HG02571 (cell line): ENCODE data around the gene ZNF266.

Source experiments
- ATAC-seq: cut with Tn5 transposase; IDR thresholded peaks from one replicate; pipeline ENCODE4 v1.9.1; 2021; ENCODE audit warnings: mild to moderate bottlenecking, moderate library complexity; ENCODE audit not compliant: unreplicated experiment

The ZNF266 gene

DNA sequence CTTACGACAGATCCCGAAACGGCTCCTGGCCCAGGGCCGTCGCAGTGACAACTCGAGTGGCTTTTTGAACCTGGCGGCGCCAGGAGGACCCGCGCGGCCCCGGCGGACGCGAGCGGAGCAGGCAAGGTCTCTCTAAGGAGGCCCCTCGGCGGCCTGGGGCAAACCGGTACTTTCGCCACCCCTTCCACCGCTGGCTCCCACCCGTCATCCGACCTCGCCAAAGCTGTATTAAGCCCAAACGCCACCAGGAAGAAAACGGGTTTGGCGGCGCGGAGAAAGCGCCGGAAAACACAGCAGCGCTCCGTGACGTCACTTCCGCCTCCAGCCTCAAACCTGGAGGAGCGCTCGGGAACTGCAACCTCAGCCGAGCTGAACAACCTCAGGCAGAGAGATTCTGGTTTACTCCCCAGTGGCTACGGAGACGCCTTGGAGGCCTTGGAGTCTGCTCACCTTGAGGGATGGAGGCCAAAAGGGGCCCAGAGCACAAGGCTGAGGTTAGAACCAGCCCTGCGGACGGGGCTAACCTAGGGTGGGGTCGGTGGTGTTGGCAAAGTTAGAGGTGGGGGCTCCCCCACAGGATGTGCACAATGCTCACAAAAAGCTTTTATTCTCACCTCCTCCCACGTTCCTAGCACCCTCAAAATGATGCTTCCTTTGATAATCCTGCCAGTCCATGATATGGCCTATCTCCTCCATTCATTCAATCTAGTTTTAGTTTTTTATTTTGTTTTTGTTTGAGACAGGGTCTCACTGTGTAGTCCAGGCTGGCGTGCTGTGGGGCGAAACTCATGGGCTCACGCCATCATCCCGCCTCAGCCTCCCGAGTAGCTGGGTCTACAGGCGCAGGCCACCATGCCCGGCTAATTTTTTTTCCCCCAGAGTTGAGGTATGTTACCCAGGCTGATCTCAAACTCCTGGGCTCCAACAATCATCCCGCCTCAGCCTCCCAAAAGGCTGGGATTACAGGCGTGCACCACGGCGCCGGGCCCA, at the start of gene ZNF266:
Gene ZNF266 (minus strand): TSS at position 295 of the 990 bp plus-strand sequence. CDS start 15,484 bp downstream, outside the sequence.
- peak; percentile 81 for ATAC-seq

DNA sequence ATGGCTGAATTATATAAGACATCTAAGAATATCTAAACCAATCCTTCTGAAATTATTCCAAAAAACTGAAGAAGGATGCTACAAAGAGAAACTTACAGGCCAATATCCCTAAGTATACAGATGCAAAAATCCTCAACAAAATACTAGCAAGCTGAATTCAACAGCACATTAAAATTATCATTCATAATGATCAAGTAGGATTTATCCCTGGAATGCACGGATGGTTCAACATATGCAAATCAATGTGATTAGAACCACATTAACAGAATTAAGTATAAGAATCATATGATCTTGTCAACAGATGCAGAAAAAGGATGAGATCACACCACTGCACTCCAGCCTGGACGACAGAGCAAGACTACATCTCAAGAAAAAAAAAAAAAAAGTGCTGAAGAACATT, 49.8 kb upstream of the ZNF266 start:
- ATAC-seq: no peak

DNA sequence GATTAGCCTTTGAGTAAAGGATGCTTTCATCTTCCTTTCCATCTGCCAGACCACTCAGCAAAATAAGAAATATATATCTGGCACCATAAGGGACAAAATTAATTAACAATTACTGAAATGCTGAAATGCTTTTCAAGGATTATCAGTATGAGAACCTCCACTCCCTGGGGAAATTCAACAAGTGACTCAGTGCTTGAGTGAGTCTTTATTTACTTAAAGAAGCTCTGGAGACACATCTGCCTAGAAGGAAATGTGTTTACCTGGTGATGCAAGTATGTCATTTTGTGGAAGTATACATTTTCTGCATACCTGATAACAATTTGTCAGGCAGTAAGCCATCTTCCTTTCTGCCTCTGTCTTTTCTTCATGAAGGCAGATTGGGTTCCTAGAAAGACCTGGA, 39.6 kb upstream of the ZNF266 start:
- no peak for ATAC-seq

DNA sequence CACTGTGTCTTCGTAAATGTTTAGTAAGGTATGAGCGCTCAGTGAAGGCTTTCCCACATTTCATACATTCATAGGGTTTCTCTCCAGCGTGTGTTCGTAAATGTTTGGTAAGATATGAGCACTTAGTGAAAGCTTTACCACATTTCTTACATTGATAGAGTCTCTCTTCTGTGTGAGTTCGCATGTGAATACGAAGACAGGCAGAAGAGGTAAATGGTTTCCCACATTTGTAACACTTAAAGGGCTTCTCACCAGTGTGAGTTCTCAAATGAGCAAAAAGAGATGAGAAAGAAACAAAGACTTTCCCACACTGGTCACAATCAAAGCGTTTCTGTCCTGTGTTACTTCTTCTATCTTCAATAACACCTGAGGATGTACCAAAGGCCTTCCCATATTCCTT, 31.8 kb upstream of the ZNF266 start:
- ATAC-seq: no peak

GRCh38 chr19:9461938-9462337, 26.6 kb upstream of the ZNF266 start:
- ATAC-seq: no peak

- ATAC-seq: no peak
Observed at GRCh38 chr19:9456018-9456689, 20.8 kb upstream of the ZNF266 start.

DNA sequence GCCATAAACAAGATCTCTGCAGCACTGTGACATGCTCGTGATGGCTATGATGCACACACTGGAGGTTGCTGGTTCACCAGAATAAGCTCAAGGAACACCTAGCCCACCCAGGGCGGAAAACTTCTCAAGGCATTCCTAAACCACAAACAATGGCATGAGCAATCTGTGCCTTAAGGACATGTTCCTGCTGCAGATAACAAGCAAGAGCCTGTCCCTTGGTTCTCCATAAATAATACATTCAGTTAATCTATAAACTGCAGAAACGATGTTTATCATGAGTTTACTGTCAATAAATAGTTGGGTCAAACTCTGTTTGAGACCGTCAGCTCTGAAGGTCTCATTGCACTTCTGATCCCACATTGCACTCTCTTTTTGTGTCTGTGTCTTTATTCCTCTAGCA, 18.6 kb upstream of the ZNF266 start:
- ATAC-seq: no peak

GRCh38 chr19:9445037-9445436, 9.7 kb upstream of the ZNF266 start:
- no peak for ATAC-seq

GRCh38 chr19:9436358-9436757, 985 bp upstream of the ZNF266 start:
- no peak for ATAC-seq

- no peak for ATAC-seq
Observed at GRCh38 chr19:9431475-9431874, 3.9 kb downstream of the ZNF266 start.

GRCh38 chr19:9430444-9430843, 4.9 kb downstream of the ZNF266 start:
- no peak for ATAC-seq

DNA sequence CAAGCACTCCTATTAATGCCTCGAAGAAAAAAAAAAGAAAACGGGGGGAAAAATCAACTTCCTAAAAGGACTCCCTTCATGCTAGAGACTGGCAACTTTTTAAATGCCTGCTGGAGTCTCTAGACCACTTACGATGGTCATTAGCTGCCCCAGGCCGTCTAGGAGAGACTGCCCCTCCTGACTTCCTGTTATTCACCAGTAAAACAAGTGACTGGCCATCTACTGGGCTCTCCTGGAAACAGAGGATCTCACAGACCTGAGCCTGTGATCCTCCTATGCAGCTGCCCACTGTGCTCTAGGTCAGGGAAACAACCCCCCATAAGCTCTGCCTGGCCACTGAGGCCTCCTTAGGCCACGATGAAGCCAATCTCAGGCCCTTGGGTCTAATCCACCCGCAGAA, 7.4 kb downstream of the ZNF266 start:
- no peak for ATAC-seq

DNA sequence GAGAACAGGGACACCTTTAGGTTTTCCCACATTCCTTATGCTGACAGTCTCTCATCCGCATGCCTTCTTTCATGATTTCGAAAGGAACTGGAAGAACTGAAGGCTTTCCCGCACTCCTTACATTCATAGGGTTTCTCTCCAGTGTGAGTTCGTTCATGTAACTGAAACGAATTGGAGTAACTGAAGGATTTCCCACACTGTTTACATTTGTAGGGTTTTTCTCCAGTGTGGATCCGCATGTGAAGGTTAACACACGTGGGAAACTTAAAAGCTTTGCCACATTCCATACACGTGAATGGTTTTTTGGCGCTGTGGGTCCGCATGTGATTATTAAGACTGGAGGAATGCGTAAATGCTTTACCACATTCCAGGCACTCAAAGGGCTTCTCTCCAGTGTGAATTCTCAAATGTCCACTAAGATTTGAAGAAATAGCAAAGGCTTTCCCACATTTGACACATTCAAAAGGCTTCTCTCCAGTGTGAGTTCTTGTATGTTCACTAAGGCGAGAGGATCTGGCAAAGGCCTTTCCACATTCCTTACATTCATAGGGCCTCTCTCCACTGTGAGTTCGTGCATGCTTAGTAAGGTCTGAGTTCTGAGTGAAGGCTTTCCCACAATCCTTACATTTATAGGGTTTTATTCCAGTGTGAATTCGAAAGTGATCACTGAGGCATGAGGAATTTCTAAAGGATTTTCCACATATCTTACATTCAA, 22.0 kb downstream of the ZNF266 start:
- no peak for ATAC-seq

DNA sequence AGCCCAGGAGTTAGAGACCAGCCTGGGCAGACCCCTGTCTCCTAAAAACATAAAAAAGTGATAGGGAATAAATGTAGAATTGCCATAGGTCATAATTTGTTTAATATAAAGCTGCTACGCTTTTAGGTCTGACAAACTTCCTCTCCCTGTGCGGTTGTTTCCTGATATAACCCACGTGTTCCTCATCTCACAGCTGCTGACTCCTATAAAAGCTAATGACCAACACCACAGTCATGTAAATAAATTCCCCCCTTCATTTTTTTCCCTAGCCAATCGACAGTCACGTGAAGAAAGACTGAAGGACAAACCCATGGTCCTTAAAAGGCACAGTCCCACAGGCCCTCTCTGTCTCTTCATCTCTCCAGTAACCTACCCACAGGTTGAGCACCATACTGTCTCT, 27.5 kb downstream of the ZNF266 start:
- ATAC-seq: no peak

- ATAC-seq: no peak
Observed at GRCh38 chr19:9406798-9407352, 28.5 kb downstream of the ZNF266 start.

DNA sequence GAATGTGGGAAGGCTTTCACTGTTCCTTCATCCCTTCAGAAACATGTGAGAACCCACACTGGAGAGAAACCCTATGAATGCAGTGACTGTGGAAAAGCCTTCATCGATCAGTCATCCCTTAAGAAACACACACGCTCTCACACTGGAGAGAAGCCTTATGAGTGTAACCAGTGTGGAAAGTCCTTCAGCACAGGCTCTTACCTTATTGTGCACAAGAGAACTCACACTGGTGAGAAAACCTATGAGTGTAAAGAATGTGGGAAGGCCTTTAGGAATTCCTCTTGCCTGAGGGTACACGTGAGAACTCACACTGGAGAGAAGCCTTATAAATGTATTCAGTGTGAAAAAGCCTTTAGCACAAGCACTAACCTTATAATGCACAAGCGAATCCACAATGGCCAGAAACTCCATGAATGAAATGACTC, 54.0 kb downstream of the ZNF266 start:
- no peak for ATAC-seq

DNA sequence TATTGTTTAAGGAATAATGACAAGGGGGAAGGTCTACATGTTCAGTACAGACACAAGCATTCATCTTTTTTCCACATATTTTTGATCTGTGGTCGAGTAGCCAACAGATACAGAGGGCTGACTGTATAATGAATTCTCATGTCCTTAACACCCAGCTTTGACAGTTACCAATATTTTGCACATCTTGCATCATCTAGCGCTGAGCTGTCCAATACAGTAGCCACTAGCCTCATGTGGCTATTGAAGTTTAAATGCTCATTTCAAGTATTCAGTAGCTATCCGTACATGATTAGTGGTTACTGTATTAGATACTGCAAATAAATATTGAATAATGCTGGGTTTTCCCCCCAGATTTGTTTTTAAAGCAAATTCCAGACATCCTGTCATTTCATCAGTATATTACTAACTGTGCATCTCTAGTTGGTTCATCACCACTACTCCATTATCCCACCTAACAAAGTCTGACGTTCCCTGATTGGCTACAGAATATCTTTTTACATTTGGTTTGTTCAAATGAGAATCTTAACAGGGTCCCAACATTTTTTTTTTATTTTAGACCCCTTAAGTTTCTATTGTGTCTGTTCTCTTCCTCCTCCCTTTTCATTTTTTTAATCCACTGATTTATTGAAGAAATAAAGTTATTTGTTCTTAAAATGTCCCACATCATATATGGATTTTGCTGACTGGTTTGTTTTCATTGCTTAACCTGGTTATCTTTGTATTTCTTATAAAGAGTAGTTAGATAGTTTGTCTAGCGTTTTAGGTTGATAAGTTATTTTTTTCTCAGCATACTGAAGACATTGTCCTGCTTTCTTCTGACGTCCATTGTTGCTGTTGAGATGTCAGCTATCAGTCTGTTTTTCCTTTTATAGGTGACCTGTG, 64.4 kb downstream of the ZNF266 start:
- no peak for ATAC-seq

DNA sequence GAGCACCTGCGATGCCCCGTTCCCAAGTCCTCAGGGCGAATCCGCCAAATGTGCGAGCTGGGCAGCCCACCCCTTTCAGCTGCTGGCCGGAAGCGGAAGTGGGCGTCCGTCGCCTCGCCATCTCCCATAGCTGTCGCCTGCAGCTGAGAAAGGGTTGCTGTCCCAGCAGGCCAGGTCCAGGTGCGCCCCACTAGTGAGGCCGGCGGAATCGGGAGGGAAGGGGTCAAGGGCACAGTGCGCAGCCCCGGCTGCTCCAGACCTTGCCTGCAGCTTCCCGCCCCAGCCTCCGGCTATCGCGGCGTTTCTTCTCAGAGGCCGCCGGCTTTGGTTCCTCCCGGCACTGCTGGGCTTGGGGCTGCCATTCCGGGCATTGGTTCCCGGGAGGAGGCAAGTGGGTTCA, 72.5 kb downstream of the ZNF266 start, which contains the start of gene ZNF177:
Gene ZNF177 (plus strand): TSS at position 109 of the 400 bp plus-strand sequence. CDS start 15,299 bp downstream, outside the sequence.
- ATAC-seq: no peak
